HG03196 (cell line): ENCODE data around the gene CAPN15.

Experiments
- ATAC-seq: cut with Tn5 transposase; IDR thresholded peaks from one replicate; pipeline ENCODE4 v1.9.1; 2021; ENCODE audit not compliant: unreplicated experiment

Gene CAPN15

DNA sequence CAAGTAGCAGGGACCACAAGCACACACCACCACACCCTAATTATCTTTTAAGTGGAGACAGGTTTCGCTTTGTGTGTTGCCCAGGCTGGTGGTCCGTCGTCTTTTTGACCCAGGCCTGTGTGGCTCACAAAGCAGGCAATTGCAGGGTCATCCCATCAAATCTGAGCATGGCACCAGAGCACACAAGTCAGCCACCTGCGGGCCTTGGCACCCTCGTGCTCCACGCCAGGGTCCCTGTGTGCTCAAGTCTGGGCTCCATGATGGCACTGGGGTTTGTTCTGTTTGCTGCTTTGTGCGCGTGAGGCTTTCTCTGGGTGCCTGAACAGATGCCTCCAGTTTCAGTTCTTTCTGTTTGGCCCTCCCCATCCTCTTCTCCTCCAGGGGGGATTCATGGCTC, 2.4 kb upstream of the CAPN15 start:
- no peak for ATAC-seq

DNA sequence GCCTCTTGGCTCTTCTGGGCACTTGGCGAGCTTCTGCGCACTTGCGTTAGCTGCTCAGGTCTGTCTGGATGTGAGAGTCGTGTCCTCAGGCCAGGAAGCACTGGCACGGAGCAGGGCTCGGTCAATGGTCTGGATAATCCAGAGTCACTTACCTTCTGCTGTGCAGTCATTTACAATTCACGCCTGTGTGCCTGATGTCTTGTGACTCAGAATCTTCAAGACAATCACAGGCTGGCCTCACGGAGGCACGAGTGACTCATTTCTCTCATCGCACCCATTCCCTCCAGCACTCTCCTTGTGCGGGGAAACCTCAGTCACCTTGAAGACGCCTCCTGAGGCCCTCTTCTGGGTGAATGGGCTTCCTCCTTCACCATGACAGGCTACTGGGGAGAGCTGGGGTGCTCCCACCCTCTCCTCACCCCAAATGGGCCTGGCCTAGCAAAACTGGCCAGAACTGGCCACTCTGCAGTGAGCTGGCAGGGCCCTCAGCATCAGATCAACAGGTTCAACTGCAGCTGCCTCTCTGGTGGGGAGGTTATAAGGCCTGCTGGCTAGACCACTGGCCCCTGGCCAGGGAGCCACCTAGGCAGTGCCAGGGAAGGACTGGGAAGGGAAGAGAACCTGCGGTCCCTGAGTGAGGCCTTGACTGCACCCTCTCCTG, 1.9 kb upstream of the CAPN15 start:
- ATAC-seq: no peak

DNA sequence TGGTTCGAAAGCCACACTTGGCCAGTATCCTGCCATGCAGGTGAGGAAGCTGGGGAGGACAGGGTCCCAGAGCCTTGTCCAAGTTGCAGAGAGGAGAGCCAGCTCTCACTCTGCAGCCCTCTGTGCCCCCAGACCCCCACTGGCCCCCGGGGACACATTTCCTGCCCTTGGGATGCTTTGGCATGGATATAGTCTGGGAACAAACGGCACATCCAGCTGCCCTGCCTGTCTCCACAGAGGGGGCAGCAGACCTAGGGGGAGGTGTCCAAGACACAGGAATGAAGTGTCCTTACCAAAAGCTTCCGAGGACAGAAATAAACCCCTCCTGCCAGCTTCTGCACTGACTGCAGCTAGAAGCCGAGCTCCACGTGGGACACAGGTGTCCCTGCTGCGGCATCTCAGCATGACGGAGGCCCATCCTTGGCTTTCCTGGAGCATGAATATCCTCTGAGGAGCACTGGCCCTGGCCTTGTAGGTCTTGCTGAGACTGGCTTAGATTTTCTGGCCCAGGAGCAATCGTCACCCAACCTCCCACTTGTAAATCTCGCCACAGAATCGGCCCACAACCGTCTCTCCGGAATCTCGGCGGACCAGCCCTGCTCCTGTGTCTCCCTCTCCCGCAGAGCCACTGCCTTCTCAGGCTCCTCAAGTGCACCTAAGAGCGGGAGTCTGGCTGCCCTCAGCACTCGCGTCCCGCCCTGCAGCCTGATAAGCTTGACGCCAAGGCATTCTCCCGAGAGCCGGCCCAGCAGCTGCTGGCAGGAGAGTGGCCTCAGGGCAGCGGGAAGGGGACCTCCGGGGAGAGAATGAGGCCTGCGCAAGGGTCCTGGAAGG, 1.1 kb upstream of the CAPN15 start:
- ATAC-seq: no peak

DNA sequence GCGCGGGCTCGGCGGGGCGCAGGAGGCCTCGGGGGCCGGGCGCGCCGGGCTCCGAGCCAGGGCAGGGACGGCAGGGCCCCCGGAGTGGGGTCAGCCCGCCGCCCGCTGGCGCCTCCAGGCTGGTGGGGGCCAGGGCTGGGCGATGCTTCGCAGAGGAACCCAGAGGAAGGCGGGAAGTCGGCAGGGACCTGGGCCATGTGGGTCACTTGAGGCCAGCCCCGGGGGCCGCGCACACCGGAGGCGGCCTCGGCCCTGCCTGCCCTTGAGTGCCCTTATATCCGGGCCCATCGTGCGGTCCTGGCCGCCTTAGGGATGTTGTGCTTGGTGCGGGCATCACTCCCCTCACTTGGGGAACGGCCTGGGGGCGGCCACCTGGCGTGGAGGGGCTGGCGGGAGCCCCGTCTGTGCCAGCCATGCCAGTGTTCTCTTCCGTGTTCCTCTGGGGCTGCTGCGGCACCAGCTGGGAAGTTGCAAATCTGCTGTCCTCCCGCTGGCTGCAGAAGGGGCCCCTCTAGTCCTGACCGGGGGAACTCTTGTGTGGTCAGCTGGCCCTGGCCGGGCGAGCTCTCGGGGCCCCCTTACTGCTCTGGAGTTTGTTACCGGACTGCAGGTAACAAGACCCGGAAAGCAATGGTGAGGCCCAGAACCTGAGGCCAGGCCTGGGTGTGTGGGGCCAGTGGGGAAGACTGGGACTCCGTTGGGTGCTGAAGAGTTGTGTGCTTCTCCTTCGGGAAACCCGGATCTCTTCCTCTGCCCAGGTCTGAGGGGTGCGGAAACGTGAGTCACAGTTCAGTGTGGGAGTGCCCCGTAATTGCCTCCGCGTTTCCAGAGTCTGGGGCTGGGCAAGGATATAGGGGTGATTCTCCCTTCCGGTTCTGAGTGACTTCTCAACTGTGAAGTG, 849 bp downstream of the CAPN15 start:
- peak; percentile 16 for ATAC-seq

DNA sequence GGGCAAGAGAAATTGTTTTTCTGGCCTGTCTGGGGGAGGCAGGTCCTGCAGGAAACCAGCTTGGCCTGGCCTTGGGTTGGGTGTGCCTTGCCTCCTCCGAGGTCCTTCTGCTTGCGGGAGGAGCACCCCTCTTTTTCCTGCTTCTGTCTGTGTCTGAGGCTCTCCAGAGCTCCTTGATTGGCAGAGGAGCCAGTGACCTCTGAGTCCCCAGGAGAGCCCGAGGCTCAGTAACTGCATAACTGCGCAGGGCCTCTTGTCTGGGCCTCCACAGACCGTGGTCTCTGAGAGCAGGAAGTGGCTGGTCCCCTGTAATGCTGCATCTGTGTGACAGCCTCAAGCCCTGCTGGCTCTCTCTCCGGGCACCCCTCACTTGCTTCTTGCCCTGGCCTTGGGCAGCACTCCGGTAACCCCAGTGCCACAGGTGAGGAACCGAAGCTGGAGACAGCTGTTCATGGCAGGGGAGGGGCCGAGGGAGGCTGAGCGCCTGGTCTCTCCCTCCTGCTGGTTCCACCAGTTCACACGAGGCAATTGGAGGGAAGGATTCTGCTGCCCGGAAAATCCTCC, 1.6 kb downstream of the CAPN15 start:
- no peak for ATAC-seq

DNA sequence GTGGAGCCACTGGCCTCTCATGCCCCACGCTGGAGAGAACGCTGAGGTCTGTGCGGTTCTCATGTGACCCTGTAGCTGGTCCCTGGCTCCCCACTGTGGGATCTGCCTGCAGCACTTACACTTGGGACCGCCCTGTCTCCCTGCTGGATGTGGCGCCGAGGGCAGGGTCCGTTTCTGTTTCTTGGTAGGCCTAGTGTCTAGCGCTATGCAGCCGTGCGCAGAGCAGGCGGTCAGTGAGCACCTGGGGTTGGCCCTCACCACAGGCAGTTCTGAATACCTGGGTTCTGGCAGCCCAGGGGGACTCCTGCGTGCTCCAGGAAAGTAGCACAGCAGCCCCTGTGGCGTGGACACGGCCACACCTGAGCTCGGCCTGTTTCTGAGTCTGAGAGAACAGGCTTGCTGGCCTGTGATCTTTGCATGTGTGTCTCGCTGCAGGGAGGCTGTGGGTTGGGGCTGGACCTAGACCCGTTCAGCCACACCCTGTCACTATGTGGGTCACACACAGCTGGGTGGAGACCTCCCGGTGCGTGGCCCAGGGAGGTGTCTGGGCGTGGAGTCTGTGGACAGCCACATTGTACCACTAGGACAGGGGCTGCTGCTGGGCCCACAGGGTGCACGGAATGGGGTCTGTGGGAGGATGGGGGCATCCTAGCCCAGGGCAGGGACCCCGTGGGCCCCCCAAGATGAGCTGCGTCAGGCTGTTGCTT, 2.8 kb downstream of the CAPN15 start:
- ATAC-seq: no peak

DNA sequence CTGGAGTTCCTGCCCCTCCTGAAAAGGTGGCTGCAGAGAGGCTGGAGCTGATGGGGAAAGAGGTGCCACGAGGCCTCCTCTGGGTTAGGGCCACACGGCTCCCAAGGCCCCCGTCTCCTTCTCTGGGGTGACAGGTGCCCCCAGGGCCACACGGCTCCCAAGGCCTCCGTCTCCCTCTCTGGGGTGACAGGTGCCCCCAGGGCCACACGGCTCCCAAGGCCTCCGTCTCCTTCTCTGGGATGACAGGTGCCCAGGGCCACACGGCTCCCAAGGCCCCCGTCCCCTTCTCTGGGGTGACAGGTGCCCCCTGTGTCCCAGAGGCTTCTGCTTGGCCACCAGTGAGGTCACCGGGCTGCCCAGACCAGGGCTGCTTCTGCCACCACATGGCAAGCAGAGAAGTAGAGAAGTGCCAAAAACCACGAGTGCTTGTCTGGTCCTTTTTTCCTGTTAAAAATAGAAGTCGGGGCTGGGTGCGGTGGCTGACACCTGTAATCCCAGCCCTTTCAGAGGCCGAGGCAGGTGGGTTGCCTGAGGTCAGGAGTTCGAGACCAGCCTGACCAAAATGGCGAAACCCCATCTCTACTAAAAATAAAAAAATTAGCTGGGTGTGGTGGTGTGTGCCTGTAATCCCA, 4.1 kb downstream of the CAPN15 start:
- no peak for ATAC-seq

DNA sequence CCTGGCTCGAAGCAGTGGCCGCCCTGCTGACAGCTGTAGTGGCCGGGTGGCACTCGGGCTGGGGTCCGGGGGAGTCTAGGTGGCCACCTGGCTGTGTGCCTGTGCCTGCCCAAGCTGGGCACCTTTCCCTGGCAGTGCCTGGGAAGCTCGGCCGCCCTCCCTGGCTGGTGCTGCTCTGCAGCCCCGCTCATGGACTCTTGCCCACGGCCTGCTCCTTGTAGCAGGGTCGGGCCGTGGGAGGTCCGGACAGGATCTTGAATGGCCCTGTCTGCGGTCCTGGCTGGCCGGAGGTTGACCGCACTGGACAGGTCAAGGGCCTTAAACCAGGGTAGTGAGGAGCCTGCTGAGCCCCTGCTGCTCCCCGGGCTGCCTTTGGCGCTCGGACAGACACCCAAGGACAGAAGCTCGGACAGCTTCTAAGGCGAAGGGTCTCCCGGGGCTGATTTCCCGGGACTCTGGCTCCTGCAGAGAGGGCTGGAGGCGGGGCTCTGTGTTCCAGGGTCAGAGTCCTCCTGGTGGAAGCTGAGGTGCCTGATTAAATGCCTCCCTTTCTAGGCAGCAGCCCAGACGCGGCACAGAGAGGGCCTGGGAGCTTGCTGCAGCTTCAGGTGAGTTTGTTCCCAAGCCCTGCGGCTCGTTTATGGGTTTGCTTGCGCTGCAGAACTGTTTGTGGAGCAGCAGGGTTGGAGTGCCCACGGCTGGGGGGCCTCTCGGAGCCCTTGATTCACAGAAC, 6.0 kb downstream of the CAPN15 start:
- no peak for ATAC-seq

DNA sequence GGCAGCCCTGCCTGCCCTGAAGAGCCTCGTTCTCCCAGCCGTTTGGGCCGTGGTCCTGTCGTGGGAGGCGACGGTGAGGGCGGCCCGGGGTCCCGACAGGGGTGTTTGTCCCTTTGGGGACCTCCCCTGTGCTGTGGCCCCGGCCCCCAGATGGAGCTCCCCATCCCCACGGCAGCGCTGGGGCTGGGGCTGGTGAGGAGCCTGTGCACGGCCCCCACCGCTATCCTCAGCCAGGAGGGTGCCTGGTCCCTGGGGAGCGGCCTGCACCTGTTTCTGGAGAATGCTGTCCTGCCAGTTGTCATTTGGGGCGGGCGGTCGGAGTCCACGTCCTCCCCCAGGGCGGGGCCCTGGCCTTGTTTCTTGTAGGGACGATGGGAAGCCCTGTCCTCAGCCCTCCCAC, 6.6 kb downstream of the CAPN15 start:
- no peak for ATAC-seq

DNA sequence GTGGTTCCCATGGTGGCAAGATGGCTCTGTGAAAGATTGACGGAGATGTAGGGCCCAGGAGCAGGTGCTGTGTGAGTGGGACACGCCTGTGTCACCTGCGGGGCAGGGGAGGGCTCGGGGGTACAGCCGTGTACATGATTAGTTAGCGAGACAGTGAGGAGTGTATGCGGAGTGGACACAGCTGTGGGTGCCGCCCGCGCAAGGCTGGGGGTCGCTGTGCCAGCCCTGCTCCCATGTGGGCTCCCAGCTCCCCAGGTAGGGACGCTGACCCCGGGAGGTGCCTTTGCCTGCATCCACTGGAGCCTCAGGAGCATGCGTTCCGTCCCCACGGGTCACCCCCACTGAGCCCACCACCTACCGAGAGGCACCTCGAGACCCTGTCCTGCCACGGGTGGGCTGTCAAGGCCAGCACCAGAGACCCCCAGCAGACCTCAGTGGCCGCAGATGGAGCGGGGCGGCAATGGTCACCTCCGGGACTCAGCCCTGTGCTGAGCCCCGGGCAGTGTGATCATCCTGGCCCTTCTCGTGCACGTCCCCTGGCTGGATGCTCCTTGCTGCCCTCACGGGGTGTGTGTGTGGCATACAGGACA, 7.4 kb downstream of the CAPN15 start:
- no peak for ATAC-seq

DNA sequence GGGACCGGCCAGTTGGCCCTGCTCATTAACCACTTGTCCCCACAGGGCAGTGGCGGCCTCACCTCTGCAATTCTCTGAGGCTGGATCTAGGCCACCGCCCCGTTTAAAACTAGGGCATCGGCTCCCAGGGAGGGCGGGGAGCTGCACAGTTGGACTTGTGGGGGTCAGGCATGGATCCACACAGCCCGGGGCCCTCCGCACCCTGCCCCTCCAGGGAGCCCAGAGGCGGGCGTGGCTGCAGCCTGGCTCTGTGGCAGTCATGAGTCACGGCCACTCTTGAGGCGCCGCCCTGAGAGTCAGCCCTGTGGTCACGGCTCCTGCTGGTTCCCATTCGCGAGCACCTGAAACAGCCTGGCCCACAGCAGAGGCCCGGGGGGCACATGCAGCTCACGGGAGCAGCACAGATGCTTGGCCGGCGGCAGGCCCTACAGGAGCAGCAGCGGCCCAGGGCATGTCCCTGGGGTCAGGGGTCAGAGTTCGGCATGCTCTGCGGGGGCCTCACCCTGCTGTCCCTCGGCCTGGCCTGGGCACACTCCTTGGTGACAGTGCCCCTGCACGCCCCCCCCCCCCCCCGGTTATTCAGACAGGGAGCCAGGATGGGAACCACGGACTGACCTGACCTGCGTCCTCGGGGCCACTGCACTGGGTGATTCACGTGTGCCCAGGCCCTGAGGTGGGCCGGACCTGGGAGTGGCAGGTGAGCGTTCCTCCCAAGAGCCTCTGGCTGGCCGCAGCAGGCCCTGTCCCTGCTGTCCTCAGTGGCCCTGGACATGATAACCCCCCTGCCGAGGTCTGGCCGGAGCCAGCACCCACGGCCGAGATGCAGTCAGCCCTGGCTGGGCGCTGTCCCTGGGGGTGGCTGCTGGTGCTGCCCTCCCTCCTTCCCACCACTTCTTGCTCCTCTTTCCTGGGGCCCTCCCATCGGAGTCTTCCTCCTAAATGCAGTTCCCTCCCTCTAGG, 8.2 kb downstream of the CAPN15 start:
- ATAC-seq: no peak

DNA sequence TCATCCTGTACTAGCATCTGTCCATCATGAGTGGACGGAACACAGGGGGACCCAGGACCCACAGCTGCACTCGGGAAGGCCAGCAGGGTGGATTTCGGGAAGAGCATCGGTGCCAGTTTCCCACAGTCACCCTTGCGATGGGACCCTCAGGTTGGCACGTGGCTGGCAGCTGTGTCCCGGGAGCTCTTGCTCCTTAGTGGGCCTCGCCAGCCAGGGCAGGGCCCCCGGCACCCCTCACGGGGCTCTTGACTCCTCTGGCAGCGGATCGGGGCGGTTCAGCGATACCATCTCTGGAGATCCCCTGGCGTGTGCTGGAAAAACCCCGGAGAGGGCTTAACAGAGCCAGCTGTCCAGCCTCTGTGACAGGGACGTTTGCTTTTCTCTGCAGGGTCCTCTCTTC, 9.2 kb downstream of the CAPN15 start:
- no peak for ATAC-seq

DNA sequence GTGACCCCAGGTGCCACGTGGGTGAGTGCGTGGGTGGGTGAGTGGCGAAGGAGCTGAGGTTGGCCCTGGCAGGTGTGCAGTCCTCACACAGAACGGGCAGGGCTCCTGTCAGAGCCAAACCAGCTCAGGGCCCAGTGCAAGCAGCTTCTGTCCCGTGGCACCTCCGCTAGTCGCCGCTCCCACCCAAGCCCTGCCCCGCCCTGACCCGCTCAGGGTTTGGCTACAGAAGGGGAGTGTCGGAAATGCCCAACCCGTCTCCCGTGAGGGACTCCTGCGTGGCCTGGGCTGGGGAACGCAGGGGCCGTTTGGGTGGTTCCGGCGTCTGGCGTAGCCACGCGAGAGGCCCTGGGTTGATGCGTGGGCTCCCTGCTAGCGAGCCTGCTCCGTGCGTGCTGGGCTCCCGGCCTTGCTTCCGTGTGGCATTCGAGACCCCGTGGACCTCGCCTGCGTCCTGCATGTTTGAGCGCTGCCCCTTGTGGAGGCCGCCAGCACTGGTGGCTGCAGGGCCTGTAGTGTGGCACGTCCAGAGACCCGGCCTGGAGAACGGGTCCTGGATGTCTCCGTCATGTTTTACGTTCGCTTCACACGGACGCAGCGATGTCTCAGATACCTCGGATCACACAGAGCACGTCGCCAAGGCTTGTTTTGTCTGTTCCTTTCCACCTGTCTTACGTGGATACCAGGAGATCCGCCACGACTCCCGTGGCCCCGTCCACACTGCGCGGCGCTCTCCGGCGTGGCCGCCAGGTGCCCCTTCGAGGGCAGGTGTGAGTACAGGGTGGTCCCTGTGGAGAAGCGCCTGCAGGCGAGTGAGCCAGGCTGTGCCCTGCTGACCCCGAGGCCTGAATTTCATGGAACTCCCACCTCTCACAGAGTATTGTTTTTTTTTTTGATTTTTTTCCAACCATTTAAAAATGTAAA, 10.2 kb downstream of the CAPN15 start:
- no peak for ATAC-seq

DNA sequence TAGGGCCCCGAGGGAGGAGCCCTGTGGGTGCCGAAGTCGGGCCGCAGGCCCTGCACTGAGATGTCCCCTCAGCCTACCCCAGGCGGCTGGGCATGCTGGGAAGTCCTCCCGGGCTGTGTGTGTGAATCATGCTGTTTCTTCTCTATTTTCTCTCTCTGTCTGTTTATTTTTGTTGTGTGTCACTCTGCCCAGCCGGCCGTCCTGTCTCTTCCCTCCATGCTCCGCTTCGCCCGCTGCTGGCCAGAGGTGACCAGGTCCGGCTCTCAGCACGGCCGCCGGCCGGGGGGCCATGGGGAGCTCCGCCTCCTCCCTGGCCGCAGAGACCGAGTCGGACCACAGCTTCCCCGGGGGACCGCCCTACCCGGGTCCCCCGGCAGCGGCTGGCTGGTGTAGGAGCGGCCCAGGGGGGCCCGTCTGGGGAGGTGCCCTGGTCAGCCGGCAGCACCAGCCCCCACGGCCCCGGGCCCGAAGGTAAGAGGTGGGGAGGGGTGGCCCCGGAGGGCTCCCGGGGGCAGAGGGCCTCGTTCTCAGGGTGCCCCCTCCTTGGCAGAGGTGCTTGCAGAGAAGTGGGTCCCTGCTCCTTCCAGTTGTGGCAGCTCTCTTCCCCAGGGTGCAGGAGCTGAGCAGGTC, 12.5 kb downstream of the CAPN15 start:
- ATAC-seq: no peak

DNA sequence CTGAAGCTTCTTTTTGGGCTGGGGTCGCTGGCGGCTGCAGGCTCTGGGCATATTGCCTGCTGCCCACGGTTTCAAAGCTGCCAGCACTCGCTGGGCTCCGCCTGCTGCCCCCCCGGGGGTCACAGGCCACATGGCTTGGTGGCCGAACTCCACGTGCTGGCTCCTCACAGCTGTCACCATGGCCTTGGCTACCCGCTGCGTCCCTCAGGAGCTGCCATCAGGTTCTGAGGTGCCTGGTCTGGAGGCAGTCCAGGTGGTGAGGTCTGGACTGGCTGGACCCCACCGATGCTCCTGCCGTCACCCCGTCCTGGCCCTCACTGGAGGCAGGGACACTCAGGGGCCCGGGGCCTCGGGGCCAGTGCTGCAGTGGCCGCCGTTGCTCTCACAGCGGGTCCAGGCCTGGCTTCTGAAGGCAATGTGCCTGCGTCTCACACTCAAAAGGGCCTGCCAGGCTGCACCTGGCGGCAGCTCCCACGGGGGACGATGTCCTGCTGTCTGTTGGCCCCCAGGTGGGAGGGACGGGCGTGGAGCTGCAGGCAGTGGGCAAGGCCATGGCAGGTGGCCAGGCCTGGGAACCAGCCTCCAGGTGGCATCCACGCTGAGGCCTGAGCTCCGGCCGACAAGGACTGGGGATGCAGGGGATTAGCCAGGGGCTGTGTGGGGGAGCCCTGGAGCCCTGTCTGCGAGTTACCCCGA, 13.3 kb downstream of the CAPN15 start:
- ATAC-seq: no peak
